OCI-LY1 (cell line): Measurements from ENCODE around the gene MEI1.
"Not testable (repeated sequence)": the region's sequence is repeated elsewhere in the genome, so short reads cannot be mapped to it uniquely, and the experiment has no call there.

Experiments used
- H2AFZ ChIP-seq: fragments of 200-600 bp; sonication (generic), shearing (Covaris generic); 2 replicates; pipeline ENCODE4 v1.6.0; 2014; ENCODE audit warnings: antibody characterized with exemption, mild to moderate bottlenecking, low read length
- H3F3A ChIP-seq: fragments of 200-600 bp; sonication (generic), shearing (Covaris generic); 2 replicates; pipeline ENCODE4 v1.6.0; 2014; ENCODE audit warnings: mild to moderate bottlenecking, antibody characterized with exemption, low read length, moderate library complexity; ENCODE audit not compliant: insufficient read depth
- H3K27ac ChIP-seq: fragments of 200-600 bp; sonication (generic); 2 replicates; pipeline ENCODE4 v1.5.1; 2014; ENCODE audit warnings: low read length, mixed run types, mild to moderate bottlenecking, low read depth; ENCODE audit not compliant: poor library complexity, severe bottlenecking
- H3K27me3 ChIP-seq: fragments of 200-600 bp; sonication (generic); 2 replicates; pipeline ENCODE4 v1.6.0; 2014; ENCODE audit warnings: antibody characterized with exemption, mild to moderate bottlenecking, low read length, moderate library complexity; ENCODE audit not compliant: insufficient read depth
- H3K36me3 ChIP-seq: fragments of 200-600 bp; sonication (generic); 2 replicates; pipeline ENCODE4 v1.6.1; 2014; ENCODE audit warnings: mild to moderate bottlenecking, antibody characterized with exemption, low read length, moderate library complexity, mixed read lengths; ENCODE audit not compliant: insufficient read depth
- H3K4me1 ChIP-seq: fragments of 200-600 bp; sonication (generic); 2 replicates; pipeline ENCODE4 v1.5.1; 2014; ENCODE audit warnings: mild to moderate bottlenecking, low read length, moderate library complexity; ENCODE audit not compliant: insufficient read depth, severe bottlenecking
- H3K4me2 ChIP-seq: fragments of 200-600 bp; sonication (generic), shearing (Covaris generic); 2 replicates; pipeline ENCODE4 v1.6.1; 2014; ENCODE audit warnings: low read length
- H3K4me3 ChIP-seq: fragments of 200-600 bp; sonication (generic); 2 replicates; pipeline ENCODE4 v1.5.1; 2014; ENCODE audit warnings: low read length, low read depth, mild to moderate bottlenecking, mixed read lengths; ENCODE audit not compliant: poor library complexity, severe bottlenecking
- H3K79me2 ChIP-seq: fragments of 200-600 bp; shearing (Covaris generic); 2 replicates; pipeline ENCODE4 v1.6.1; 2016; ENCODE audit warnings: mixed run types, low read length, mixed read lengths; ENCODE audit not compliant: insufficient read depth
- H3K9ac ChIP-seq: fragments of 200-600 bp; sonication (generic), shearing (Covaris generic); 2 replicates; pipeline ENCODE4 v1.6.1; 2014; ENCODE audit warnings: mild to moderate bottlenecking, low read length, mixed read lengths
- H3K9me2 ChIP-seq: fragments of 200-600 bp; sonication (generic), shearing (Covaris generic); 2 replicates; pipeline ENCODE4 v1.6.1; 2014; ENCODE audit warnings: low read depth, mild to moderate bottlenecking, low read length, mixed read lengths
- H3K9me3 ChIP-seq: fragments of 200-600 bp; shearing (Covaris generic); 2 replicates; pipeline ENCODE4 v1.6.1; 2014; ENCODE audit warnings: low read length, mixed read lengths
- H4K20me1 ChIP-seq: fragments of 200-600 bp; sonication (generic), shearing (Covaris generic); 2 replicates; pipeline ENCODE4 v1.6.0; 2016; ENCODE audit warnings: mild to moderate bottlenecking, low read length; ENCODE audit not compliant: insufficient read depth
- EZH2 ChIP-seq: fragments of 200-600 bp; sonication (generic), shearing (Covaris generic); IDR thresholded peaks from 2 replicates; pipeline ENCODE4 v1.8.0; 2017; ENCODE audit warnings: borderline replicate concordance, mixed run types, mild to moderate bottlenecking, antibody characterized with exemption, low read length, moderate library complexity, mixed read lengths
- TF ChIP-seq, protein P1 (sequence below): fragments of 200-600 bp; sonication (generic), shearing (Covaris generic); IDR thresholded peaks from 2 replicates; pipeline ENCODE4 v1.5.1; 2017; ENCODE audit warnings: mild to moderate bottlenecking, antibody characterized with exemption, low read length, moderate library complexity, mixed read lengths

MEI1 gene

DNA sequence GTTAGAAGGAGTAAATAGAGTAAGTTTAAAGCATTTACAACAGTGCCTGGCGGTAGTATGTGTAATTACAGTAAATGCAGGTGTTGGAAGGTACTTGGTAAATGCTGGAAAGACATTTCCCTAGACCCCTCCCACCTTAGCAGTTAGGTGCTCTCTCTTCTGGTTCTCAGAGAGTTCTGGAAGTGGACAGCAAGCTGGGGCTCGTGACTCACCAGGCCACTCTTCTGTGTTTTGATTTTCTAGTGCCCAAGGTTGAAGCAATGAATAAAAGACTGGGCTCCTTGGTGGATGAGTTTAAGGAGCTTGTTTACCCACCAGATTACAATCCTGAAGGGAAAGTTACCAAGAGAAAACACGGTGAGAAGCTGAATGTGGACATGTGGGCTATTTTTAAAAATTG, 38.2 kb upstream of the MEI1 start:
- no peaks in the 10 kb centered on the region for H3K9me2 ChIP-seq
- peaks cover 94% of the 10 kb centered on the region for H3K36me3 ChIP-seq
- no peaks in the 10 kb centered on the region for H3K27me3 ChIP-seq
- H3K9ac ChIP-seq = no peak overlapping the region
- H3K4me2 ChIP-seq = no peak overlapping the region
- peaks cover under 1% of the 10 kb centered on the region for H3K4me1 ChIP-seq
- TF ChIP-seq EZH2 = no peak
- TF ChIP-seq, protein P1, sequence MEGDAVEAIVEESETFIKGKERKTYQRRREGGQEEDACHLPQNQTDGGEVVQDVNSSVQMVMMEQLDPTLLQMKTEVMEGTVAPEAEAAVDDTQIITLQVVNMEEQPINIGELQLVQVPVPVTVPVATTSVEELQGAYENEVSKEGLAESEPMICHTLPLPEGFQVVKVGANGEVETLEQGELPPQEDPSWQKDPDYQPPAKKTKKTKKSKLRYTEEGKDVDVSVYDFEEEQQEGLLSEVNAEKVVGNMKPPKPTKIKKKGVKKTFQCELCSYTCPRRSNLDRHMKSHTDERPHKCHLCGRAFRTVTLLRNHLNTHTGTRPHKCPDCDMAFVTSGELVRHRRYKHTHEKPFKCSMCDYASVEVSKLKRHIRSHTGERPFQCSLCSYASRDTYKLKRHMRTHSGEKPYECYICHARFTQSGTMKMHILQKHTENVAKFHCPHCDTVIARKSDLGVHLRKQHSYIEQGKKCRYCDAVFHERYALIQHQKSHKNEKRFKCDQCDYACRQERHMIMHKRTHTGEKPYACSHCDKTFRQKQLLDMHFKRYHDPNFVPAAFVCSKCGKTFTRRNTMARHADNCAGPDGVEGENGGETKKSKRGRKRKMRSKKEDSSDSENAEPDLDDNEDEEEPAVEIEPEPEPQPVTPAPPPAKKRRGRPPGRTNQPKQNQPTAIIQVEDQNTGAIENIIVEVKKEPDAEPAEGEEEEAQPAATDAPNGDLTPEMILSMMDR = no peak
- no peaks in the 10 kb centered on the region for H3F3A ChIP-seq
- no peak overlapping the region for H2AFZ ChIP-seq
- H3K79me2 ChIP-seq = no peaks in the 10 kb centered on the region
- H3K9me3 ChIP-seq = no peaks in the 10 kb centered on the region
- H3K4me3 ChIP-seq = no peak overlapping the region
- H4K20me1 ChIP-seq = no peaks in the 10 kb centered on the region
- H3K27ac ChIP-seq = no peak overlapping the region

DNA sequence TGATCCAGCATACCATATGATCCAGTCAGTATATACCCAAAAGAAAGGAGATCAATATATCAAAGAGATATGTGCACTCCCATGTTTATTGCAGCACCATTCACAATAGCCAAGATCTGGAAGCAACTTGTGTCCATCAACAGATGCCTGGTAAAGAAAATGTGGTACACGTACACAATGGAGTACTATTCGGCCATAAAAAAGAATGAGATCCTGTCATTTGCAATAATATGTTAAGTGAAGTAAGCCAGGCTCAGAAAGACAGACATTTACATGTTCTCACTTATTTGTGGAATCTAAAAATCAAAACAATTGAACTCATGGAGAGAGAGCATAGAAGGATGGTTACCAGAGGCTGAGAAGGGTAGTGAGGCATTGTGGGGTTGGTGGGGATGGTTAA, 37.6 kb upstream of the MEI1 start:
- Histone ChIP-seq H4K20me1 (no peaks in the 10 kb centered on the region), H3K4me3 (no peak overlapping the region), H3K4me1 (peaks cover 5% of the 10 kb centered on the region), H3K4me2 (no peak overlapping the region), H3K27me3 (no peaks in the 10 kb centered on the region), H3K9me3 (no peaks in the 10 kb centered on the region), H2AFZ (no peak overlapping the region), H3K9ac (no peak overlapping the region), H3K27ac (no peak overlapping the region), H3K36me3 (peaks cover 88% of the 10 kb centered on the region), H3K9me2 (no peaks in the 10 kb centered on the region), H3F3A (no peaks in the 10 kb centered on the region), H3K79me2 (no peaks in the 10 kb centered on the region)
- TF ChIP-seq, protein P1 = no peak
- no peak for TF ChIP-seq EZH2

DNA sequence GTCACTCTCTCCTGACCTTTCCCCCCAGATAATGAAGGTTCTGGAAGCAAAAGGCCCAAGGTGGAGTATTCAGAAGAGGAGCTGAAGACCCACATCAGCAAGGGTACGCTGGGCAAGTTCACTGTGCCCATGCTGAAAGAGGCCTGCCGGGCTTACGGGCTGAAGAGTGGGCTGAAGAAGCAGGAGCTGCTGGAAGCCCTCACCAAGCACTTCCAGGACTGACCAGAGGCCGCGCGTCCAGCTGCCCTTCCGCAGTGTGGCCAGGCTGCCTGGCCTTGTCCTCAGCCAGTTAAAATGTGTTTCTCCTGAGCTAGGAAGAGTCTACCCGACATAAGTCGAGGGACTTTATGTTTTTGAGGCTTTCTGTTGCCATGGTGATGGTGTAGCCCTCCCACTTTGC, 35.7 kb upstream of the MEI1 start:
- H3K9me2 ChIP-seq, H2AFZ ChIP-seq, H3K4me3 ChIP-seq, H3K9me3 ChIP-seq, H4K20me1 ChIP-seq, H3K27ac ChIP-seq, H3K4me2 ChIP-seq, H3K27me3 ChIP-seq, H3K9ac ChIP-seq, H3K79me2 ChIP-seq, H3F3A ChIP-seq: not testable (repeated sequence)
- peaks cover 70% of the 10 kb centered on the region for H3K36me3 ChIP-seq
- peaks cover 17% of the 10 kb centered on the region for H3K4me1 ChIP-seq

DNA sequence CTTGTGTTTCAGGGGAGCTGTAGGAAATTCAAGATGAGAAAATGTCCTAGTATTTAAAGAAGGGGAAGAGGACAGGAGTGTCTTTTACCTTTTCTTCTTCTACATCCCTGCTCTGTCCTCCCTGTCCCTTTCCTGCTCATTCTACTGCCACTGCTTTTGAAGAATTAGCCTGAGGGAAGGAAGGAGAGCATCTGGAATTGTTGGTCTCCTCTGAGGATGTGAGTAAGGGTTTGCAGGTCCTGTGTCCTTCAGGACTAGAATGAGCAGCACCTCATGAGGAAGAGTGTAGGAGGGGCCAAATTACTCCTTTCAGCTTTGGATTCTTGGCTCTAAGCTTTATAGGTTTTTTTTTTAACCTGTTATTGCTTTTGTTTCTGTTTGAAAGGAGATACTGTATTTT, 34.8 kb upstream of the MEI1 start:
- peaks cover 3% of the 10 kb centered on the region; the same call in 1 of the 2 replicates for H3F3A ChIP-seq
- no peak overlapping the region for H2AFZ ChIP-seq

More for the DNA sequence above, 34.8 kb upstream of the MEI1 start:
- H3K27ac ChIP-seq = no peak overlapping the region
- no peak overlapping the region for H3K4me3 ChIP-seq
- no peaks in the 10 kb centered on the region for H3K27me3 ChIP-seq
- no peaks in the 10 kb centered on the region for H3K9me3 ChIP-seq
- no peaks in the 10 kb centered on the region for H3K9me2 ChIP-seq
- H3K9ac ChIP-seq = no peak overlapping the region
- TF ChIP-seq EZH2 = no peak
- TF ChIP-seq, protein P1 = no peak
- peaks cover 17% of the 10 kb centered on the region for H3K4me1 ChIP-seq
- no peak overlapping the region for H3K4me2 ChIP-seq
- H3K79me2 ChIP-seq = no peaks in the 10 kb centered on the region
- no peaks in the 10 kb centered on the region for H4K20me1 ChIP-seq
- H3K36me3 ChIP-seq = peaks cover 61% of the 10 kb centered on the region
